GM23338 (cell line): ENCODE measurements around the gene FBN3.

Experiments used
- EZH2 ChIP-seq: fragments of 200-600 bp; sonication (generic); IDR thresholded peaks from one replicate; pipeline ENCODE4 v1.8.0; 2017; ENCODE audit warnings: antibody characterized with exemption, mild to moderate bottlenecking, low read depth; ENCODE audit not compliant: unreplicated experiment
- EZH2phosphoT487 ChIP-seq: fragments of 200-600 bp; sonication (generic); IDR thresholded peaks from one replicate; pipeline ENCODE4 v1.8.1; 2018; ENCODE audit warnings: antibody characterized with exemption; ENCODE audit not compliant: unreplicated experiment
- JUNB ChIP-seq: IDR thresholded peaks from one replicate; pipeline ENCODE4 v1.6.1; 2016; ENCODE audit warnings: antibody characterized with exemption; ENCODE audit not compliant: unreplicated experiment
- POLR2AphosphoS5 ChIP-seq: IDR thresholded peaks from 2 replicates; pipeline ENCODE4 v1.6.1; 2016; ENCODE audit warnings: antibody characterized with exemption, low read depth
- REST ChIP-seq: IDR thresholded peaks from one replicate; pipeline ENCODE4 v1.6.1; 2018; ENCODE audit warnings: antibody characterized with exemption; ENCODE audit not compliant: unreplicated experiment
- TF ChIP-seq, protein P1 (sequence below), 2 experiments: fragments of 200-600 bp in 1 of 2; sonication (generic) in 1 of 2; conservative IDR thresholded peaks; 2 replicates each; pipeline versions ENCODE4 v1.5.1 to v1.6.1; 2016 to 2017; ENCODE audit warnings: antibody characterized with exemption in 2 of 2, low read depth in 2 of 2, mild to moderate bottlenecking in 2 of 2, moderate library complexity in 1 of 2

DNA sequence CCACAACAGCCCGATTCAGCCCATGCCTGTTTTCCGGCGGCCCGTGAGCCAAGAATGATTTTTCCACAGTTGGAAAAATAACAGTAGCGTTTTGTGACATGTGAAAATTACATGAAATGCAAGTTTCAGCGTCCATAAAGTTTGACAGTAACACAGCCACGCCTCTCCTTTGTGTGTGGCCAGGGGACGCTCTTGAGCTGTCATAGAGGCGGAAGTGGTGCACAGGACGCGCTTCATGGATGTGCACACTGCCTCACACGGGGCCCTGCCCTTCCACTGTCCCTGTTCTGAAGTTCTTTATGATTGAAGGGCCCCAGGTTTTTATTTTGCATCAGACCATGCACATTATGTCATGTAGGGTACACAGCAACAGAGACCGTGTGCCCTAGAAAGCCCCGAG is 131.6 kb downstream of the FBN3 start:
- TF ChIP-seq, protein P1, sequence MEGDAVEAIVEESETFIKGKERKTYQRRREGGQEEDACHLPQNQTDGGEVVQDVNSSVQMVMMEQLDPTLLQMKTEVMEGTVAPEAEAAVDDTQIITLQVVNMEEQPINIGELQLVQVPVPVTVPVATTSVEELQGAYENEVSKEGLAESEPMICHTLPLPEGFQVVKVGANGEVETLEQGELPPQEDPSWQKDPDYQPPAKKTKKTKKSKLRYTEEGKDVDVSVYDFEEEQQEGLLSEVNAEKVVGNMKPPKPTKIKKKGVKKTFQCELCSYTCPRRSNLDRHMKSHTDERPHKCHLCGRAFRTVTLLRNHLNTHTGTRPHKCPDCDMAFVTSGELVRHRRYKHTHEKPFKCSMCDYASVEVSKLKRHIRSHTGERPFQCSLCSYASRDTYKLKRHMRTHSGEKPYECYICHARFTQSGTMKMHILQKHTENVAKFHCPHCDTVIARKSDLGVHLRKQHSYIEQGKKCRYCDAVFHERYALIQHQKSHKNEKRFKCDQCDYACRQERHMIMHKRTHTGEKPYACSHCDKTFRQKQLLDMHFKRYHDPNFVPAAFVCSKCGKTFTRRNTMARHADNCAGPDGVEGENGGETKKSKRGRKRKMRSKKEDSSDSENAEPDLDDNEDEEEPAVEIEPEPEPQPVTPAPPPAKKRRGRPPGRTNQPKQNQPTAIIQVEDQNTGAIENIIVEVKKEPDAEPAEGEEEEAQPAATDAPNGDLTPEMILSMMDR (conservative IDR thresholded peaks at IDR 0.05; ENCODE audit: low read depth in 2 of 2): peak; percentile 49 to 72
- TF ChIP-seq EZH2 (no peak), REST (no peak), POLR2AphosphoS5 (no peak), EZH2phosphoT487 (no peak), JUNB (no peak)
